Measurements from ENCODE around the gene GRM7. TPM values are rescaled to one million over a fixed set of nuclear protein-coding genes. Genes with fewer than 3 reads are reported as not detected.
A peak's percentile ranks its signal among the peaks of the same experiment; 100 is the strongest.

GRM7 gene
- polyA plus RNA-seq, 5 donors, result 0.13 to 0.72 (median 0.25) TPM

DNA sequence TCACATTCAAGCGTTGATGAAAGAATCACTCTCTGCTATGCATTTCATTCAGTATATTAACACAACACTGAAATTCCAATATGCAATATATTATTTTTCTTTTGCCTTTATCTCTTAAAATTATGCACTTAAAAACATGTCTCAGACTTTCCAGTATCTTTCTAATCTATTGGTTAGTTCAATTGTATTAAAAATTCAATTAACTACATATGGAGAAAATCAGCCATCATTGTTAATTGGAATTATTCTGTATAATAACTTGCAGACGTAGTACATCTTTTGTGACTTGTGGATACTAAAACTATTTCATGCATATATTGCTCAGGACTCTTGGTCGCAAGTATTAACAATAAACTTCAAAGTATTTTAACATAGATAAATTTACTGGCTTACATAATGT, 715.6 kb downstream of the GRM7 start:
- no peak for DNase-seq

DNA sequence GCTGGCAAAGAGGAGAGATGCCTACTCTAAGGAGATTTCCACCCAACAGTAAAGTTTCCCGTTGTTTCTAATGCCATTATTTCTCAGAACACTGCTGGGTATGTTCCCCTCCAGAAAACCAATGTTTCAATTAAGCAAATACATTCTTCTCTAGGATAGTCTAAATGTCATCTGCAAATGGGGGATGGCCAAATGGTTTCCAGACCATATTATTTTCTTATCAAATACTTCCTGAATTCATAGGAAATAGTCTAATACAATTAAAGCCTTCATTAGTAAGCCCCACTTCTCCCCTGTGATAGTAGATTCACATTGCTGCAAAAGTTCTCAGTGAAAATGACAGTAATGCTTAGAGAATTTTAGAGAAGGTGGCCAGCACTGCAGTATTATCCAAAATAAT, 716.6 kb downstream of the GRM7 start:
- DNase-seq, result no peak

DNA sequence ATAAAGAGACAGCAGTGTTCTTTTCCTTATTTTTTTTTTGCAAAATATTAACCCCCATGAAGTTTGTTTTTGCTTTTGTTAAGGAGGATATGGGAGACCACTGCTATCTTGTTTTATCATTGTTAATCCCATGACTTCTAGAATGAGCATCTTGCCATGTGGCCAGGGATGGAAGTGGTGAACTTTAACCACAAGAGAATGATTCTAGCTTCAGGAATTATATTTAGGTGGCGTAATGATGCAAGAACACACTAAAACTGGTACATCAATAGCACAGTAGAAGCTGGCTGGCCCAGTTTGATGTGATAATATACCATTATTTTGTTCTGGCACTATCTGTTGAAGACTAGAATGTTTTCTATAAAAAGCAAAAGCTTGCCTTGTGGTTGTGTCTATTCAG, 720.9 kb downstream of the GRM7 start:
- no peak for DNase-seq

DNA sequence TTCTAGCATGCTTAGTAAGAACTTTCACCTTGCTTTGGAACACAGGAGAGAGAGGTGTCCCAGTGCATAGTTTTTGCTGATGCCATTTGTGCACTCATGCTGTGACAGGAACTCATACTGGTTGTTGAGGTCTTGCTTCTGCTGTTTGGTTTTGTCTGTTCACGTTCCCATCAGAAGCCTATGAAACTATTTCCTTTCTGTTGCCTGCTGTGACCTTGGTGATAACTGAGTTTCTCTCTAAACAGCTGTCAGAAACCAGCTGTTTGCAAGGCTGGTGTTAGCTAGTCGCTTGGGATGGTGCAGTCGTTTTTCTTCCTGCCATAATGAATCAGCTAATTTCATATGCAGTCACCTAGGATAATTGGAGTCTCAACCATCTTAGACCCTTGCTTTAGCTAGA, 724.1 kb downstream of the GRM7 start:
- peak in 1 of 2 donors; percentile 8 for DNase-seq

DNA sequence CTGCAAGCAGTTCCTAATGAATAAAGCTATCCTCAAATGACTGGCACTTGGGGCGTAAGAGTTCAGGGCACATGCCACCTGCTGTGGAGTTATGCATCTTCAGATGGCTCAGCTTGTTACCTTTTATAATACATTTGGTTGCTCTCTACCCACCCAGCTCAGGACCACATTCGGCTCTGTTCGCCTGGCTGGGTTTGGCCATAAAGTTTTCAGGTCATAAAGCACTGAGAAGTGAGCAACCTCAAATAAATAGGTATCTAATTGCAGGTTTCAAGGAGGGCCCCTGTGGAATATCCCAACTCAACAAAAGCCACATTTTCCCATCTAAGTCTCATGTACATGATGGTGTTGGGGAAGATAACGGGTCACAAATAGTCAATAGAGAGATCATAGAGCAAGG, 727.3 kb downstream of the GRM7 start:
- DNase-seq, result no peak

DNA sequence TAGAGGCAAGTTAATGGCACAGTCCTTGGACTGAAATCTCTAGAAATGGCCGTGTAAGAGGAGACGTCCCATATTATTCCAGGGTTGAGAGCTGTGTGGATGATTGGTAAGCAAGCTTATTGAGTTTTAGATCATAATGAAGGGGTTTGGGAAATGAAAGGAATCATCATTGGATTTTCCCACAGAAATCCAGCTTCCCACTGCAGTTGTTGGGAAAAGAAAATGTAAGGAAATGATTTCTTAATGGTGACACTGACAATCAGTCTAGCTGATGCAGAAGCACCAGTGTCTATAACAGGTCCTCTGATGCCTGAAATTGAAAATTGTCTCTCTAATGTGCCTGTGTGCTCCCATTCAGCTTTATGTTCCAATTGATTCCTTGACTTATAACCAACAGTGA, 728.6 kb downstream of the GRM7 start:
- no peak for DNase-seq

DNA sequence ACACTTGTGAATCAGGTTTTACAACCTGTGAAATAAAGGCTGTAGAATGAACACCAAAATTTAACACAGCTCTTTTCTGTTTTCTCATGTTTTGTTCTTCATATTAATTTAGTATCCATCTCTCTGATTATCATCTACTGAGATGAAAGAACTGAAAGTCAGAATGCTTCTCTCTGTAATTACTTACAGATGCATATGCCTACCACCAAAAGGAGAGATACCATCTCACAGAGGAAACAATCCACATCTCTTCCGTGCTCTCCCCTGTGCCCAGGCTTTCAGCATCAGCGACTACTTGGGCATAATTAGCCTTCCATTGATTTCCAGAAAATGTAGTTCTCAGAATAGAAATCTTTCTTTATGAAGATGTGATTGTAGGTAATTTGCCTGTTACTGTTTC, 741.4 kb downstream of the GRM7 start:
- DNase-seq, result no peak

DNA sequence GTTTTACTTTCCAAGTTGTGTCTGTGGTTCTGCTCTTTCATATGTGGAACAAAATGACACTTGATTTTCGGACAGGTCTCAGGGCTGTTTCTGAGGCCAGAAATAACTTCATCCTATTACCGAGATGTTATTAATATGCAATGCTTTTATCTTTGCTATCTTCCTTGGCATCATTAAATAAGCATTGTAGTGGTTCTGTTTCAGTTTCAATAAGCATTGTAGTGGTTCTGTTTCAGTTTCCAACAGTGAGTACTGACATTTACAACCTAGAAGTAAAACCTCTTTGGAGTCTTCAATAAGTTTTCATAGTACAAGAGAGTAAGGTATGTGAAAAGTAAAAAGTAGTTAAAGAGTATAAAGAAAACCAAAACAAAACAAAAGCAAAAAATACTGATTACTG, 746.2 kb downstream of the GRM7 start:
- DNase-seq, result no peak

DNA sequence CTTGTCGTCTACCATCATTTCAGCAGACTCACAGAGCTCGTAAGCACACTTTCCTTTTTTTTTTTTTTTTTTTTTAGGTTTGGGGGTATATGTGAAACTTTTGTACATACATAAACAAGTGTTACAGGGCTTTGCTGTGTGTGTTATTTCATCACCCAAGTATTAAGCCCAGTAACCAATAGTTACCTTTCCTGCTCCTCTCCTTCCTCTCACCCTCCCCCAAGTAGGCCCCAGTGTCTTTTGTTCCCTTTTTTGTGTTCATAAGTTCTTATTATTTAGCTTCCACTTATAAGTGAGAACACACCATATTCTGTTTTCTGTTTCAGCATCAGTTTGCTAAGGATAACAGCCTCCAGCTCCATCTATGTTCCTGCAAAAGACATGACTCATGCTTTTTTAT, 746.8 kb downstream of the GRM7 start:
- DNase-seq, result no peak

DNA sequence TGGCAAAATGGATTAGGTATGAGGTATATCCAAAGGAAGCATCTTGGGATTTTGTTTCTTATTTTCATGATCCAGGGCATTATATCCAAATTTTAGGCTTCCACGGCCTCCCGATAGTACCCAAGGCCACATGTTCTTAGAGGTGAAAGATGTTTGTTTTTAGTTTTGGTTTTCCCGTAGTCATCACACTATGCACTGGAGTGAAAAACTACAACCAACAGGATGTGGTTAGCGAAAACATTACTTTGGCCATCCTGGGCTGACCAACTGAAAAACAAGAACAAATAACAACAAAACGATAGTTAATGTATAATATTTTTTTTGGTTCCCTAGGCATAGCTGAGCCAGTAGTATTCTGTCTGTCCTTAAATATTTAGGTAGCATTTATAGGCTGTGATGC, 749.7 kb downstream of the GRM7 start:
- no peak for DNase-seq

DNA sequence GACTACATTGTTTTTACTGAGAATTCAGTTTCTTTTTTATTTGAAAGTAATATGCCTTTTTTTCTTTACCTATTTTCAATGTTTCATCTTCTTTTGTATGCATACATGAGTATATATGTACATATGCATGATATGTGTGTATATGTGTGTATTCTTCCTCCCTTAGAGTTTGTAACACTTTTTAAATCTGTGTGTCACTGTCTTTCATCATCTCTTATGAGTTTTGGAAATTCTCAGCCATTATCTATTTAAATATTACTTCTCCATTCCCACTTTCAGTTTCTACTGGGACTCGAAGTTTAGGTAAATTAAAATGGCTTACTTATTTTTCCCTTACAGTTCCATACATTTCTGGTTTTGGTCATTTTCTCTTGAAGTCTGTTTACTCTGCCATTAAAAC, 754.1 kb downstream of the GRM7 start:
- no peak for DNase-seq

DNA sequence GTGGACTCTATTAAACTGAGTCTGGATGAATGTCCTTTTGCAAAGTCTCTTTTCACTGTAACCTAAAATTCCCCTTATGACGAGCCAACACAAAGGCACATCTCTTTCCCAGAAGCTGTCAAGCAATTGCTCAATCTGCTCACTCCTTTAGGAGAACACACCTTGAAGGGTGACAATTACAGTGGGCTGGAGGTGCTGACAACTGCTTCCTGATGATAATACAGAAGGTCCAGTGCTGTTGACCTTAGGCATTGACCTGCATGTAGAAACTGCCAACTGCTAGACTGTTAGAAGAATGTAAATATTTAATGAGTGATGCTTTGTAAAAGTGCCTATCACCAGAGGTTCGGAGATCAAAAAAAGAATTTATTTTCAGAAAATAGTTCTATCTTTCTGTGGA, 757.7 kb downstream of the GRM7 start:
- DNase-seq, result no peak

DNA sequence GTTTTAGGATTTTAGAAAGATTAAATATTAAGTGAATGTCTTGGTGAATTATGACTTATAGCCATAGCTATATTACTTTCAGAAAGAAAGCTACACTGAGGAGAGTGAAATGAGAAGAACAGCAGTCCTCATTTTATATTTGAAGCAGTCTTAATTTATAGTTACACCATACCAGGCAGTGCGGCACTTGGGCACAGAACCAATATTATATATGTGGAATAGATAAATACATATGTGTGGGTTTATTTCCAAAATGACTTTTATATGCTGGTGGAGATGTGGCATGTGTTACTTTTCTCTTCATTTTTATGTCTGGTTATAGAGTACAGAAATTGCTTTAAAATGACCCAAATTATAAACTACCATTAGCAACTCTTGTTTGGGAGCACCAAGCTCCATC, 759.5 kb downstream of the GRM7 start:
- DNase-seq, result no peak

DNA sequence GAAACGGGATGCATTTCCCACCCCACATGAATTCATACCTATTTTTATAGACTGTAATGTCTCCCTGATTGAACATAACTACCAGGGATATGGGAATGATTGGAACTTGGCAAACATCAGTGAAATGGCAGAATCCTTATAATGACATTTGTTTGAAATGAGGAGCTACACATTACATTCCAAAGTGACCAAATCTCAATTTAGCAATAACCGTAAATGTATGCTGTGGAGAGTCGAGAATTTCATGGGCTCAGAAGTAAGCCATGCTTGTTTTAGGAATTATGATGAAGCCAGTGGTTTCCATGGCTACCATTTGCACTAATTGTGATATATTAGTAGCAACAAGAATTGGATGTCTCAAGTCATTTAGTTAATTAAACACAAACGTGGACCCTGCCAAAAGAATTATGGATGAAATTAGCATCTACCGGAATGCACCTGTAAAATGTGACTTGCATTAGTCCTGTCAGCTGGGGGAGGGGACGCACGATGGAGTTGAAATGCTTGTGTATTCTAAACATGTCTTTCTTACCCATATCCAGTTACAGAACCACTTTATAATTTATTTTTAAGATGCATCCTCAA, 760.2 kb downstream of the GRM7 start:
- no peak for DNase-seq

DNA sequence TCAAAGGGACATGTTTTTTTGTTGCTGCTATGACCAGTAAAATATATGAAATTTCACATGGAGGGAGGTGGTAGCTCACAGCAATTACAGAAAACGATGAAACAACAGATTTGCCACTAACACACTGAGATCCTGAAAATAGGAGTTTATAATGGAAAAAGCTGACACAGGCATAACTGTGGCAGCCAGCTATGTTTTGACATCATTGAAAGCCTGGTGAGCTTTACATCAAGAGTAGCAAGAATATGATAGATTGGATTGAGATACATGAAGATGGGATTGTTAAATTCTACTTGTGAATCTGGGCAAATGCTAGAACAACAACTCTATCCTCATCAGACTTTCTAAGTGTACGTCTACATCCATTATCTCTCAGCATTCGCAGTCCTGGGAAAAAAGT, 760.7 kb downstream of the GRM7 start:
- no peak for DNase-seq

DNA sequence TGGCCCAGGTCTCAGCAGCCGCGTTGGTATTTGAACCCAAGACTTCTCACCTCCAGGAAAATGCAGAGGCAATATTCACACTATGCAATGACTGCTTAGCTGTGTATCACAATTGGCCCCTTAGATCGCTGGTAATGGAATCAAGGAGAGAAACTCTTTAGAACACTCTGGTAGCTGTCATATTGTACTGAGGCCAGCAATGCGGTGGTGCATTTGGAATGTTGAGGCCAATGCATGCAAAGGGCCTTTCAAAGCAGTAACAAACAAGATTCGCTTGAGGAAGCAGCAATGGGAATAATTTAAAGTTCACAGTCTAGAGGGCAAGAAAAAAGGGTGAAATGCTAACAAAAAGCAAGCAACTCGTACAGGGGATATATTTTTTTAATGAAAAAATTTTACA, 764.1 kb downstream of the GRM7 start:
- no peak for DNase-seq

DNA sequence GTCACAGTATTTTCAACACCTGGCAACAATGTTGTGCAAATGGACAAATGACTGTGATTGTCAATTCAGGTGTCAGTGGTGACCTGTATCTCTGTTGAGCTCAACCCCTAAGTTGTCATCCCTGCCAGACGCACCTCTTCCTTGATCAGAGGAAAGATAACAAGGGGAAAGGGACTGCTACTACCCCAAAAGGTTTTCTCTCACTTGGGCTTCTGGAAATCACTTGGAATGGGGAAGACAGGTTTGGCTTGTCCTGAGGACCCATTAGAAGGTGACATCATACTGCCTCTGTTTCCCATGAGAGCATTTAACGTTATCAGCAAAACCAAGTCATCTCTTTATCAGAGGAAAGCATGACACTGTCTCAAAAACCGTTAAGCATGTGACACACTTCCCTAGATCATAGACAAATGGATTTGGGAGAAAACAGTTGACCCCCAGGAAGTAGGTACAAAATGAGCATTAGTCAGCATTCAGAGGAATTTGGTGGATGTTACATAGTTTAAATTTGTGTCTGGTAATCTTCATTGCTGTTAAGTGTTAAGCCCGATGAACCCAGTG, 769.5 kb downstream of the GRM7 start:
- no peak for DNase-seq

DNA sequence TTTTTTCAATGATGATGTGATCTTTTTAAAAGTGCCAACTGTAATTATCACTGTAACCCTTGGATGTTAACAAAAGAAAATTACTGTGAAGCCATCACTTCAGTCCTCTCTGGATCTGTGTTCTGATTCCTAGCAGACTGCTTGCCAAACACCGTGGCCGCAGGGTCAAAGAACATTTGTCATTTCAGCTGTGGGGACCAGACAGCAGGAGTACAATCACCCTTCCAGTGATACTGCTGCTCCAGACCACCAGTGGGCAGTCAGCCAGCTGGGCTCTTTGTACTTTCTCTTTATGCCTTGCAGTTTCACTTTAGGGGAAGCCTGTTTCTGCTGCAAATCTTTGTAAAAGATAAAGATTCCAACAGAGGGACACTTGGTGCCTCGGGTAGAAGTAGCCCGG, 770.0 kb downstream of the GRM7 start:
- DNase-seq, result peak; percentile 47

DNA sequence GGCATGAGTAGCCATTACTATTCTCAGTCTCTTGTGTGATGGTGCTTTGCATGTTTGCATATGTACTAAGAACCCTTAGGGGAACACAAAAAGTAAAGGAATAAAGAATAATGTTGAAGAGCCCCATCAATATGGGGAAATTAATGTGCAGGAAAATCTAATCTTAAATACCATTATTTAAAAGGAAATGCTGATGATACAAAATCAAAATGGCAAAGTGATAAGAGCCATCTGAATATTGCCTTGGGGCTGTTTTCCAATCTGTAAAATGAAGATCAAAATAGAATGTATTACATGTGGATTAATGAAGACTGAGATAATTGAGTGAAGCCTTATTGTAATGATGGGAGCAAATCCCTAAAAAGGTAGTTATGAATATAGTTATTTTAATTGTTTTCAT, 771.4 kb downstream of the GRM7 start:
- no peak for DNase-seq

DNA sequence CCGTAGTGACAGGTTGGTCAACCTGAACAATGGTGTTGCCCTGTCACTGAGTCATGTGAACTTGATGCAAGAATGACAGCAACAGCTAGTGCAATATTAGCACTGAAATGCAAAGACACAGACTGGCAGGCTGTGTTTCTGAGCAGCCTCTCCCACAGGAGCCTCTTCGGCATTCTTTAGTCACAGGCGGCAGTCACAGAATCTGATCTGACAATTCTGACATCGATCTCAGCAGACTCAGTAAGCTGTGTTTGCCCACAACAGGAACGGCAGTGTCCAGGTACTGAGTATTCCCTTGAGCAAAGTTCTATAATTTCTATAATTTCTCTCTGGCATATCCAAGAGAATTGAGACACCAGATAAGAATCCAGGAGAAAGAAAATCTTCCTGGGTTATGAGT, 776.8 kb downstream of the GRM7 start:
- DNase-seq, result no peak

DNA sequence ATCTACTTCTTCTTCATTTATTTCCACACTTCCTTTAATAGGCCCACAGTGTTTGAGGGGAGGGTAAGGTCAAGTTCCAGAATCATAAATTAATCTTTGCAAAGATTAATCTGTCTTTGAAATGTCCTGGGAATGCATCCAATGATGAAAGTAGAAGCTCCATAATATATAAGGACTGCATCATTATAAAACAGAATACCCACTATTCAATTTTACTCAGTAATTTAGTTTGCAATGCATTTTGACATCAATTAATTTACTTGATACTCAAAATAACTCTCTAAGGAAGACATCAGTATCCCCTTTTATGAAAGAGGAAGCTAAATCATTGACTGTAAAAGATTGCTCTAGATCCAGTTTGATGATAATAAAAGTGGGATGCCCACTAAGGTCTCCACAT, 777.2 kb downstream of the GRM7 start:
- no peak for DNase-seq

DNA sequence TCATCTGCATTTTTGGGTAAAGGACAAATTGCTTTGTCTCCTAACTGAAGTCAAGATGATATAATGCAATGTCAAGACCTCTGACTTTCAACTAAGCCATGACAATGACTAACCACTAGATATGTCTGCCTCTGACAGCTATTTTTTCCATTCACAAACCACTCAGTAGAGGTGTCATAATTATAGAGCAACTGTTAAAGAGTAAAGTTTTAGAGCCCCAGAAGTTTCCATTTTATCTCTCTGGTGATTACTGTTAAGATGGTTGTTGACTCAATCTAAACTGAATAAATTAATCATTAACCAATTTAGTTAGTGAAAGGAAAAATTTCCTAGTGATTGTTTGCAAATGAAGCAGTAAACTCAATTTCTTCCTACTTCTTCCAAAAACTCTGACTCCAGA, 779.9 kb downstream of the GRM7 start:
- no peak for DNase-seq

DNA sequence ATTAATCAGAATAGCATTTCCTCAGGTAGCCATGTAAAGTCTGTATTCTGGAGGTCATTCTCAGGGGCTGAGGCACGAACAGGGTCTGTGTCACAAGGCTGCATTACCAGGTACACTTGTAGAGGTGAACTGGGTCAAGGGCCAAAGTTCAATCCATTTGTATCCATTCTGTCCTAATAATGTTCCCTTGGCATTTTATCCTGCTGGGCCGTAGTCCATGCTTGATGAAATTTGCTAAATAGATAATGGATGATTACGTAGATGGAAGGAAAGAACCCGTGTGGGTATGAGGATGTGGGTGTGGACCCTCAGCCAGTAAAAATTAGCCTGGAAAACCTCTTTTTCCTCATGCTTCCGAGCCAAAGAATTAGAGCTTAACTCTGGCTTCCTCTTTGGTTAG, 785.9 kb downstream of the GRM7 start:
- no peak for DNase-seq

DNA sequence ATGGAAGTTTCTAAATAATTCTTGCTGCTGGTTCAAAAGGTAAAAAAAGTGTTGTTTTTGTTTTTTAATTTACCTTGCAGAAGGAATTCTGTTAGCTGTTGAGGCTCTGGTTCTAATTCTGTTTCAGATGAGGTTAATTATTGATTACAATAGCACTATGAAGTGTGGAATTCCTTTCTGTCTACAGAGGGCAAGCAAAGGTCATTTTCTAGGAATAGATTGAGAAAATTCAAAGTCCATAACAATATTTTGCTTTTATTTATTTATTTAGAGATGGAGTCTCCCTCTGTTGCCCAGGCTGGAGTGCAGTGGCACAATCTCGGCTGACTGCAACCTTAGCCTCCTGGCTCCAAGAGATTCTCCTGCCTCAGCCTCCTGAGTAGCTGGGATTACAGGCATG, 789.6 kb downstream of the GRM7 start:
- DNase-seq, result no peak

DNA sequence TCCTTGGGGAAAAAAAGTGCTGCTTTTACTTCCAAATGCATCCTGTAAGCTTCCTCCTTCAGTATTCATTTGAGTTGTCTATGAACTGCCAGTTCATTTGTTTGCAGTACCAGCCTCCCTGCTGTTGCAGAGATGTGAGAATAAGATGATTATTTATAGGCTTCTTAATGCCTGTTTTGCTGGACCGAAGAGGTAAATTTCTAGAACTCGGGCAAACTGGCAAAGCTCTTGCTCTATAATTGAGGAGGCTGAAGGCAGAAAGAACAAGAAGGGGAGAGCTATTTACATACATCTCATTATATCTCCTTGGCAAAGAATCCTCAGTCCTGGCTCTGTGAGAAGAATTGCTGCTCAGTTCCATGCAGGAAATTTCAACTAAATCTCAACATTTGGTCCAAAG, 790.4 kb downstream of the GRM7 start:
- no peak for DNase-seq

All from right lung (tissue), 5 donors.